Smooth muscle cell of the brain vasculature (primary cell): ENCODE results near the gene SLC12A2.
A peak's percentile ranks its signal among the peaks of the same experiment; 100 is the strongest.

Experiments
- DNase-seq: peaks from one replicate; pipeline ENCODE4 v3.0.0-alpha.2; 2012; ENCODE audit warnings: low read depth, low spot score

The SLC12A2 gene

GRCh38 chr5:128225245-128226030, 141.9 kb downstream of the SLC12A2 start:
- DNase-seq = peak; percentile 36

GRCh38 chr5:128228008-128228407, 144.4 kb downstream of the SLC12A2 start:
- peak; percentile 91 for DNase-seq

GRCh38 chr5:128228521-128228920, 145.0 kb downstream of the SLC12A2 start:
- no peak for DNase-seq

- DNase-seq = peak; percentile 35
Measured at GRCh38 chr5:128234928-128235641, 151.5 kb downstream of the SLC12A2 start.

- DNase-seq = no peak
Measured at GRCh38 chr5:128236334-128236733, 152.8 kb downstream of the SLC12A2 start.

- no peak for DNase-seq
Measured at GRCh38 chr5:128237000-128237399, 153.4 kb downstream of the SLC12A2 start.

- no peak for DNase-seq
Measured at GRCh38 chr5:128237546-128237945, 154.0 kb downstream of the SLC12A2 start.
